Caco-2 (cell line): ENCODE data around the gene UBE2D1. TPM values are rescaled to one million over a fixed set of nuclear protein-coding genes. Genes with fewer than 3 reads are reported as not detected.

Experiments used
- BruUV-seq: library from RNA; stranded (reverse); fragments of 400-500 nt; replicated peaks from 2 replicates; lab custom pipeline; 2021; lab: Mats Ljungman, UMichigan
- CTCF ChIA-PET: fragments of 300-600 bp; sonication (Branson Sonifier 250); formaldehyde crosslinking; loops from one replicate; lab custom pipeline; 2022; ENCODE audit warnings: antibody characterized with exemption; lab: Charles Lee
- POLR2A ChIA-PET: fragments of 300-600 bp; sonication (Branson Sonifier 250); formaldehyde crosslinking; loops from one replicate; lab custom pipeline; 2022; ENCODE audit warnings: antibody characterized with exemption; lab: Charles Lee
- DNase-seq, 2 experiments: peaks; one replicate each; pipeline versions ENCODE4 v3.0.0 to v3.0.0-alpha.2; 2020 to 2022
- H3K27me3 ChIP-seq: replicated peaks from 2 replicates; pipeline ENCODE4 v1.6.0; 2011; ENCODE audit warnings: low read length; ENCODE audit not compliant: control insufficient read depth, insufficient read depth
- H3K36me3 ChIP-seq: 2 replicates; pipeline ENCODE4 v1.5.1; 2011; ENCODE audit warnings: low read length; ENCODE audit not compliant: control insufficient read depth, insufficient read depth
- H3K4me1 ChIP-seq: fragments of 250-450 bp; sonication (Bioruptor Pico); 2 replicates; pipeline ENCODE4 v1.5.1; 2020; ENCODE audit warnings: mild to moderate bottlenecking
- H3K4me3 ChIP-seq: 2 replicates; pipeline ENCODE4 v1.5.1; 2011; ENCODE audit warnings: low read depth, mild to moderate bottlenecking, control low read depth, low read length
- H3K9me3 ChIP-seq: fragments of 250-450 bp; sonication (Bioruptor Pico); 2 replicates; pipeline ENCODE4 v1.5.1; 2020; ENCODE audit warnings: mild to moderate bottlenecking, moderate library complexity
- H3K27ac Mint-ChIP-seq: one replicate; pipeline ENCODE4 v1.8.0; 2022; ENCODE audit warnings: mixed read lengths; ENCODE audit not compliant: unreplicated experiment
- H3K27me3 Mint-ChIP-seq: one replicate; pipeline ENCODE4 v1.8.0; 2022; ENCODE audit warnings: mixed read lengths; ENCODE audit not compliant: insufficient read depth, unreplicated experiment
- H3K36me3 Mint-ChIP-seq: one replicate; pipeline ENCODE4 v1.8.0; 2022; ENCODE audit warnings: mild to moderate bottlenecking, mixed read lengths; ENCODE audit not compliant: insufficient read depth, unreplicated experiment
- H3K4me1 Mint-ChIP-seq: one replicate; pipeline ENCODE4 v1.8.0; 2022; ENCODE audit warnings: low read depth, mixed read lengths; ENCODE audit not compliant: unreplicated experiment
- H3K4me3 Mint-ChIP-seq: one replicate; pipeline ENCODE4 v1.8.0; 2022; ENCODE audit warnings: mild to moderate bottlenecking, moderate library complexity, mixed read lengths; ENCODE audit not compliant: unreplicated experiment
- H3K9me3 Mint-ChIP-seq: one replicate; pipeline ENCODE4 v1.8.0; 2022; ENCODE audit warnings: mixed read lengths; ENCODE audit not compliant: unreplicated experiment
- CTCF ChIP-seq, 2 experiments: fragments of 200-600 bp in 1 of 2; IDR thresholded peaks; 1 replicate in 1 of 2; 2 replicates in 1 of 2; pipeline versions ENCODE4 v1.5.1 to v1.8.0; 2011 to 2022; ENCODE audit warnings: antibody characterized with exemption in 1 of 2, control low read depth in 1 of 2, inconsistent platforms in 1 of 2, low read depth in 1 of 2, low read length in 1 of 2, mild to moderate bottlenecking in 1 of 2, moderate library complexity in 1 of 2; ENCODE audit not compliant: insufficient read depth in 1 of 2, severe bottlenecking in 1 of 2, unreplicated experiment in 1 of 2
- intact Hi-C: fragments of 100-400 bp; cut with micrococcal nuclease; formaldehyde crosslinking; loops from one replicate; pipeline ENCODE4 v1.10.0; 2022; ENCODE audit not compliant: unreplicated experiment
- total RNA-seq: library from RNA; stranded (reverse); gene quantifications from 2 replicates; pipeline ENCODE4 v1.2.3, GENCODE V29; 2022

UBE2D1 gene
- total RNA-seq, 1 experiment from 2014 or later: 39.7 TPM

- DNase-seq: no peak
- Histone ChIP-seq H3K4me1 (no peaks in the 10 kb centered on the region), H3K36me3 (no peaks in the 10 kb centered on the region), H3K4me3 (no peak overlapping the region), H3K9me3 (no peaks in the 10 kb centered on the region), H3K27me3 (no peaks in the 10 kb centered on the region; the same call in 1 of the 2 replicates)
- BruUV-seq: no TSS peak
- CTCF ChIA-PET: no interaction called here
- intact Hi-C loops: no loop called here
- TF ChIP-seq CTCF (IDR thresholded peaks at IDR 0.05; ENCODE audit: insufficient read depth in 1 of 2, low read depth in 1 of 2, low read length in 1 of 2, severe bottlenecking in 1 of 2, unreplicated experiment in 1 of 2): no peak
- Mint-ChIP-seq H3K27ac (no peak overlapping the region), H3K36me3 (no peaks in the 10 kb centered on the region), H3K9me3 (no peaks in the 10 kb centered on the region), H3K27me3 (peaks cover 12% of the 10 kb centered on the region), H3K4me3 (no peak overlapping the region), H3K4me1 (no peaks in the 10 kb centered on the region)
- POLR2A ChIA-PET: no interaction called here
Measured at GRCh38 chr10:58328233-58328632, 6.6 kb upstream of the UBE2D1 start.

- Mint-ChIP-seq H3K27ac (no peak overlapping the region), H3K9me3 (no peaks in the 10 kb centered on the region), H3K4me1 (peaks cover 5% of the 10 kb centered on the region), H3K4me3 (no peak overlapping the region), H3K27me3 (peaks cover 12% of the 10 kb centered on the region), H3K36me3 (peaks cover 1% of the 10 kb centered on the region)
- BruUV-seq: no TSS peak
- Histone ChIP-seq H3K4me1 (no peaks in the 10 kb centered on the region), H3K27me3 (no peaks in the 10 kb centered on the region; the same call in 1 of the 2 replicates), H3K9me3 (no peaks in the 10 kb centered on the region), H3K36me3 (no peaks in the 10 kb centered on the region), H3K4me3 (no peak overlapping the region)
- CTCF ChIA-PET: no interaction called here
- intact Hi-C loops: no loop called here
- POLR2A ChIA-PET: no interaction called here
- no peak for TF ChIP-seq CTCF (IDR thresholded peaks at IDR 0.05; ENCODE audit: insufficient read depth in 1 of 2, low read depth in 1 of 2, low read length in 1 of 2, severe bottlenecking in 1 of 2, unreplicated experiment in 1 of 2)
- DNase-seq: no peak
Measured at GRCh38 chr10:58330431-58330830, 4.4 kb upstream of the UBE2D1 start.

GRCh38 chr10:58331646-58332045 is 3.2 kb upstream of the UBE2D1 start:
- POLR2A ChIA-PET: interaction anchor here (0.7 kb wide), 1 partner anchor 1490 kb away, joined by 5 read pairs; no protein-coding TSS in a partner anchor
- CTCF ChIA-PET: interaction anchor here (0.6 kb wide), 1 partner anchor 407 kb away, joined by 4 read pairs; no protein-coding TSS in a partner anchor

More at GRCh38 chr10:58331646-58332045, 3.2 kb upstream of the UBE2D1 start:
- intact Hi-C loops: no loop called here
- no peaks in the 10 kb centered on the region for H3K9me3 Mint-ChIP-seq
- H3K4me3 Mint-ChIP-seq: no peak overlapping the region
- peaks cover 10% of the 10 kb centered on the region for H3K4me1 Mint-ChIP-seq
- peaks cover 8% of the 10 kb centered on the region for H3K4me1 ChIP-seq
- no TSS peak for BruUV-seq
- H3K27me3 Mint-ChIP-seq: peaks cover 12% of the 10 kb centered on the region
- peaks cover 6% of the 10 kb centered on the region for H3K36me3 Mint-ChIP-seq
- H3K27ac Mint-ChIP-seq: no peak overlapping the region
- H3K27me3 ChIP-seq: no peaks in the 10 kb centered on the region; the same call in 1 of the 2 replicates
- TF ChIP-seq CTCF (IDR thresholded peaks at IDR 0.05; ENCODE audit: insufficient read depth in 1 of 2, low read depth in 1 of 2, low read length in 1 of 2, severe bottlenecking in 1 of 2, unreplicated experiment in 1 of 2): no peak
- no peaks in the 10 kb centered on the region for H3K36me3 ChIP-seq
- DNase-seq: no peak
- no peak overlapping the region for H3K4me3 ChIP-seq
- H3K9me3 ChIP-seq: no peaks in the 10 kb centered on the region
